H1 (cell line): ENCODE results near the gene DHRS13. TPM values are rescaled to one million over a fixed set of nuclear protein-coding genes. Genes with fewer than 3 reads are reported as not detected.

Experiments
- CHD1 ChIP-seq: IDR thresholded peaks from 2 replicates; pipeline ENCODE4 v1.6.1; 2012; ENCODE audit warnings: low read depth, low read length, improper control_type of control experiment
- CHD2 ChIP-seq: IDR thresholded peaks from 2 replicates; pipeline ENCODE4 v1.6.1; 2012; ENCODE audit warnings: low read length, improper control_type of control experiment
- CHD7 ChIP-seq: fragments of 300-600 bp; sonication (generic); IDR thresholded peaks from 2 replicates; pipeline ENCODE4 v1.7.1; 2012; ENCODE audit warnings: low read length, moderate library complexity, mild to moderate bottlenecking, inconsistent platforms; ENCODE audit not compliant: insufficient replicate concordance
- HDAC2 ChIP-seq, 2 experiments: fragments of 300-600 bp in 1 of 2; sonication (generic) in 1 of 2; IDR thresholded peaks; 2 replicates each; pipeline ENCODE4 v1.6.1; 2011 to 2012; ENCODE audit warnings: low read depth in 2 of 2, low read length in 2 of 2, mild to moderate bottlenecking in 2 of 2, moderate library complexity in 2 of 2, borderline replicate concordance in 1 of 2, inconsistent platforms in 1 of 2
- HDAC6 ChIP-seq: IDR thresholded peaks from one replicate; pipeline ENCODE4 v1.7.1; 2012; ENCODE audit warnings: low read depth, mild to moderate bottlenecking, inconsistent platforms, low read length, moderate library complexity
- JUN ChIP-seq: IDR thresholded peaks from 2 replicates; pipeline ENCODE4 v1.6.1; 2011; ENCODE audit warnings: low read depth, mild to moderate bottlenecking, improper control_type of control experiment, low read length
- JUND ChIP-seq: IDR thresholded peaks from 2 replicates; pipeline ENCODE4 v1.6.1; 2011; ENCODE audit warnings: mild to moderate bottlenecking, improper control_type of control experiment, low read length
- NRF1 ChIP-seq: IDR thresholded peaks from 2 replicates; pipeline ENCODE4 v1.6.1; 2011; ENCODE audit warnings: mild to moderate bottlenecking, low read depth, low read length, improper control_type of control experiment
- PHF8 ChIP-seq: fragments of 200-600 bp; sonication (generic); conservative IDR thresholded peaks from 2 replicates; pipeline ENCODE4 v1.7.1; 2012; ENCODE audit warnings: low read depth, mild to moderate bottlenecking, inconsistent platforms, low read length, moderate library complexity
- RXRA ChIP-seq: IDR thresholded peaks from 2 replicates; pipeline ENCODE4 v1.6.1; 2011; ENCODE audit warnings: low read depth, mild to moderate bottlenecking, low read length, moderate library complexity; ENCODE audit not compliant: insufficient read depth
- SAP30 ChIP-seq: fragments of 300-600 bp; sonication (generic); IDR thresholded peaks from 2 replicates; pipeline ENCODE4 v1.7.1; 2012; ENCODE audit warnings: low read length, moderate library complexity, mild to moderate bottlenecking, inconsistent platforms; ENCODE audit not compliant: insufficient read depth, insufficient replicate concordance
- SIRT6 ChIP-seq: IDR thresholded peaks from one replicate; pipeline ENCODE4 v1.7.1; 2012; ENCODE audit warnings: low read length, inconsistent platforms
- polyA plus RNA-seq, 7 experiments: library from polyadenylated mRNA; depleted of rRNA in 3 of 7; stranded (reverse) in 5 of 7; unstranded in 2 of 7; fragments of >200 nt in 5 of 7; fragments of 200-250 nt in 2 of 7; gene quantifications; 1 replicate in 5 of 7; 2 replicates in 1 of 7; 4 replicates in 1 of 7; pipeline versions ENCODE4 v1.2.1 to v1.2.3, GENCODE V29; 2011 to 2013; ENCODE audit warnings: missing spikeins in 2 of 7, mixed read lengths in 2 of 7
- total RNA-seq: library from RNA; stranded (reverse); fragmentation: NEBNext Ultra II Directional; extraction: Animal tissue kit (Norgen Biotek cat#: 25700); gene quantifications from 2 replicates; pipeline ENCODE4 v1.2.1, GENCODE V29; 2021

The DHRS13 gene
- total and polyA plus RNA-seq, 2 of the 8 experiments (the other 6 are each of a cell fraction or from before 2014, with no cell fraction given) = 23.7 to 30.0 TPM

- TF ChIP-seq CHD7 (no peak), JUND (no peak), HDAC6 (no peak), PHF8 (no peak), JUN (no peak), HDAC2 (IDR thresholded peaks at IDR 0.05; ENCODE audit: borderline replicate concordance in 1 of 2, low read depth in 2 of 2, low read length in 2 of 2) (no peak), CHD2 (no peak), SIRT6 (no peak), RXRA (no peak), CHD1 (no peak), SAP30 (no peak), NRF1 (no peak)
These were observed 10.9 kb downstream of the DHRS13 start (continued) for GRCh38 chr17:28892024-28892423.
